ENCODE results near the gene TIGD4. TPM values are rescaled to one million over a fixed set of nuclear protein-coding genes. Genes with fewer than 3 reads are reported as not detected.

Gene TIGD4
- total and polyA plus RNA-seq, 2 experiments from 2014 or later, result 0.55 to 1.5 TPM

- DNase-seq (ENCODE audit: low read depth in 1 of 2, low spot score in 1 of 2), result no peak
- no peaks in the 10 kb centered on the region for H3K36me3 ChIP-seq
- H3K9me3 ChIP-seq (ENCODE audit: low read depth), result no peaks in the 10 kb centered on the region
- H3K4me1 ChIP-seq (ENCODE audit: low read depth), result no peaks in the 10 kb centered on the region
- TF ChIP-seq CTCF (IDR thresholded peaks at IDR 0.05; ENCODE audit: low read depth, low read length), result no peak
- H3K4me3 ChIP-seq, result no peak overlapping the region
- H3K27ac ChIP-seq, result no peak overlapping the region
- no peaks in the 10 kb centered on the region for H3K27me3 ChIP-seq
Measured at GRCh38 chr4:152808670-152809069, 29.1 kb upstream of the TIGD4 start.

GRCh38 chr4:152807294-152807829 is 27.8 kb upstream of the TIGD4 start:
- peak in 1 of 2 donors; percentile 16 for DNase-seq (ENCODE audit: low read depth in 1 of 2, low spot score in 1 of 2)
- Histone ChIP-seq H3K27ac (no peak overlapping the region), H3K4me3 (no peak overlapping the region), H3K36me3 (no peaks in the 10 kb centered on the region), H3K27me3 (no peaks in the 10 kb centered on the region), H3K4me1 (ENCODE audit: low read depth) (no peaks in the 10 kb centered on the region), H3K9me3 (ENCODE audit: low read depth) (no peaks in the 10 kb centered on the region)
- no peak for TF ChIP-seq CTCF (IDR thresholded peaks at IDR 0.05; ENCODE audit: low read depth, low read length)

DNA sequence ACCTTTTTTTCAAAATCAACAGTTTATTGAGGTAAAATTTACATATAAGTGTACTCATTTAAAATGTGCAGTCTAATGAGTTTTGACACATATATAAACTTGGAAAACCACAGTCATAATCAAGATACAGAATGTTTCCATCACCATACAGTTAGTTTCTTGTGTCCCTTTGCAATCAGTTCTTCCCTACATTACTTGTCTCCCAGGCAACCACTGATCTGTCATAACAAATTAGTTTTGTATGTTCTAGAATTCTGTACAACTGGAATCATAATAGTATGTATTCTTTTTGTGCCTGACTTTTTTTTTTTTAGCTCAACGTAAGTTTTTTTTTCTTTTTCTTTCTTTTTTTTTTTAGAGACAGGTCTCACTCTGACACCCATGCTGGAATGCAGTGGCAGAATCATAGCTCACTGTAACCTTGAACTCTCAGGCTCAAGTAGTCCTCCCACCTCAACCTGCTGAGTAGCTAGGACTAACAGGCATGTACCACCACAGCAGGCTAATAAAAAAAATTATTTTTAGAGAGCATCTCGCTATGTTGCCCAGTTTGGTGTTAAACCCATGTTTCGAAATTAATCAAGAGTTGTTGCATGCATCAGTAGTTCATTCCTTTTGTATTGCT is 27.1 kb upstream of the TIGD4 start:
- peak in 1 of 2 donors; percentile 9 for DNase-seq (ENCODE audit: low read depth in 1 of 2, low spot score in 1 of 2)
- no peak for TF ChIP-seq CTCF (IDR thresholded peaks at IDR 0.05; ENCODE audit: low read depth, low read length)

DNA sequence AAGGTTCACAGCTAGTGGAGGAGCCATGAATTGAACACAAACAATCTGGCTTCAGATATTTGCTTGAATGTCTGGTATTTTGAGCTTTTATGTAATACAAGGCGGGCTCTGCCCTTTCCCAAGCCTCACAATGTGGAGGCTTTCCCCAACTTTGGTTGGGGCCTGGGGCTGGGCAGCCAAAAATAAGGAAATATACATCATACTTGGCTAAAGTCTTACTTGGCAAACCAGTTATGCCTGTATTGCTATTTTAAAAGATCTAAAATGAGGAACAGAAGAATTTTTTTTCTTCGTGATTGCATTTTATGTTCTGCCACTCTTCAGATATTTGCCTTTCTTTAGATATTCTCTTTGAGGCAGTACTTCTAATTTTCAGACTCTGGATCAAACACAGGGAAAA is 26.3 kb upstream of the TIGD4 start:
- no peak for TF ChIP-seq CTCF (IDR thresholded peaks at IDR 0.05; ENCODE audit: low read depth, low read length)
- H3K9me3 ChIP-seq (ENCODE audit: low read depth), result no peaks in the 10 kb centered on the region
- no peak for DNase-seq (ENCODE audit: low read depth in 1 of 2, low spot score in 1 of 2)
- H3K4me1 ChIP-seq (ENCODE audit: low read depth), result no peaks in the 10 kb centered on the region
- H3K27me3 ChIP-seq, result no peaks in the 10 kb centered on the region
- H3K4me3 ChIP-seq, result no peak overlapping the region
- H3K27ac ChIP-seq, result no peak overlapping the region
- no peaks in the 10 kb centered on the region for H3K36me3 ChIP-seq

More for the DNA sequence above, 27.1 kb upstream of the TIGD4 start:
- H3K27ac ChIP-seq, result no peak overlapping the region
- H3K4me3 ChIP-seq, result no peak overlapping the region
- no peaks in the 10 kb centered on the region for H3K9me3 ChIP-seq (ENCODE audit: low read depth)
- no peaks in the 10 kb centered on the region for H3K4me1 ChIP-seq (ENCODE audit: low read depth)
- H3K36me3 ChIP-seq, result no peaks in the 10 kb centered on the region
- no peaks in the 10 kb centered on the region for H3K27me3 ChIP-seq

DNA sequence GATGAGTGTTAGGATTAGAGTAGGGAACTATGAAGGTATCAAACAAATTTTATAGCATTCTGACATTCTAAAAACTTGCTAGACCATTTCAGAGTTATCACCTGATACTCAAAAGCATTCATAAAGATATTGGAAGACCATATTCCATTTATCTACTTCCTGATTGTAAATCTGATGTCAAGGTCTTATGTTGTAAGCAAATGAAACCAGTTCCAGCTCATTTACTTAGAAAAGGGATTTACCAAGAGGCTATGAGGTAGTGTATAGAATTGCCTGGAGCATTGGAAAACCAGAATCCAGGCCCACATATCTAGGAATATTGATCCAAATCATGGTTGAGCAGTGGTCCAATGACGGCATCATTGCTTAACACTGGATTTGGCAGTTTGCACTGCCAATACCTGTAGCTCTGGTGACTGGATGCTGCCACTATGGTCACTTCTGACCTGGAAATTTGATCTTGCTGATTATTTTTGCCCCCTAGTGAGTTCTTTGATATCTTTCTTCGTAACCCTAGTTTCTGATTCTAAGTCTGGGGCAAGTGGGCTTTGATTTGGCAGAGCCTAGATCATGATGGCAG is 25.6 kb upstream of the TIGD4 start:
- H3K4me3 ChIP-seq, result no peak overlapping the region
- H3K27me3 ChIP-seq, result no peaks in the 10 kb centered on the region
- no peaks in the 10 kb centered on the region for H3K36me3 ChIP-seq
- TF ChIP-seq CTCF (IDR thresholded peaks at IDR 0.05; ENCODE audit: low read depth, low read length), result no peak
- DNase-seq (ENCODE audit: low read depth in 1 of 2, low spot score in 1 of 2), result no peak
- no peaks in the 10 kb centered on the region for H3K9me3 ChIP-seq (ENCODE audit: low read depth)
- H3K27ac ChIP-seq, result no peak overlapping the region
- no peaks in the 10 kb centered on the region for H3K4me1 ChIP-seq (ENCODE audit: low read depth)

All from cardiac muscle cell (in vitro differentiated cells and primary cell).